ENCODE data around the gene SLC35G4. TPM values are rescaled to one million over a fixed set of nuclear protein-coding genes. Genes with fewer than 3 reads are reported as not detected.
A peak's percentile ranks its signal among the peaks of the same experiment; 100 is the strongest.
"Not testable (repeated sequence)": the region's sequence is repeated elsewhere in the genome, so short reads cannot be mapped to it uniquely, and the experiment has no call there.

Gene SLC35G4
- total RNA-seq, 2 donors from 2014 or later, result not detected

- DNase-seq; intact Hi-C loops (cut with DNase I, micrococcal nuclease); ATAC-seq: not testable (repeated sequence)
These were observed 778 bp upstream of the SLC35G4 start for GRCh38 chr18:11608618-11609017.

GRCh38 chr18:11613073-11613472 is 3.7 kb downstream of the SLC35G4 start:
- DNase-seq; intact Hi-C loops (cut with DNase I, micrococcal nuclease); ATAC-seq: not testable (repeated sequence)

DNA sequence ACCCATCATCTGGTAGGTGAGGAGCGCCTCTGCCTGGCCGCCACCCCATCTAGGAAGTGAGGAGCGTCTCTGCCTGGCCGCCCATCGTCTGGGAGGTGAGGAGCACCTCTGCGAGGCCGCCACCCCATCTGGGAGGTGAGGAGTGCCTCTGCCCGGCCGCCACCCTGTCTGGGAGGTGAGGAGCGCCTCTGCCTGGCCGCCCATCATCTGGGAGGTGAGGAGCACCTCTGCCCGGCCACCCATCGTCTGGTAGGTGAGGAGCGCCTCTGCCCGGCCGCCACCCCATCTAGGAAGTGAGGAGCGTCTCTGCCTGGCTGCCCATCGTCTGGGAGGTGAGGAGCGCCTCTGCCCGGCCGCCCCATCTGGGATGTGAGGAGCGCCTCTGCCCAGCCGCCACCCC is 4.2 kb downstream of the SLC35G4 start:
- ATAC-seq; DNase-seq; intact Hi-C loops (cut with DNase I, micrococcal nuclease): not testable (repeated sequence)

- intact Hi-C loops (cut with DNase I, micrococcal nuclease); ATAC-seq; DNase-seq: not testable (repeated sequence)
These were observed 4.6 kb downstream of the SLC35G4 start for GRCh38 chr18:11614042-11614441.

GRCh38 chr18:11614981-11615380 is 5.6 kb downstream of the SLC35G4 start:
- DNase-seq; ATAC-seq; intact Hi-C loops (cut with DNase I, micrococcal nuclease): not testable (repeated sequence)

- ATAC-seq; intact Hi-C loops (cut with DNase I, micrococcal nuclease): not testable (repeated sequence)
These were observed 37.9 kb downstream of the SLC35G4 start for GRCh38 chr18:11647310-11647709.

DNA sequence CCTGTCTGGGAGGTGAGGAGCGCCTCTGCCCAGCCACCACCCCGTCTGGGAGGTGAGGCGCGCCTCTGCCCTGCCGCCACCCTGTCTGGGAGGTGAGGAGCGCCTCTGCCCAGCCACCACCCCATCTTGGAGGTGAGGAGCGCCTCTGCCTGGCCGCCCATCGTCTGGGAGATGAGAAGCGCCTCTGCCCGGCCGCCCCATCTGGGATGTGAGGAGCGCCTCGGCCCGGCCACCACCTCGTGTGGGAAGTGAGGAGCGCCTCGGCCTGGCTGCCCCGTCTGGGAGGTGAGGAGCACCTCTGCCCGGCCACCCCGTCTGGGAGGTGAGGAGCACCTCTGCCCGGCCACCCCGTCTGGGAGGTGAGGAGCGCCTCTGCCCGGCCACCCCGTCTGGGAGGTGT is 38.4 kb downstream of the SLC35G4 start:
- intact Hi-C loops (cut with DNase I, micrococcal nuclease); DNase-seq; ATAC-seq: not testable (repeated sequence)

More at GRCh38 chr18:11647310-11647709, 37.9 kb downstream of the SLC35G4 start:
- not testable (repeated sequence) for DNase-seq

DNA sequence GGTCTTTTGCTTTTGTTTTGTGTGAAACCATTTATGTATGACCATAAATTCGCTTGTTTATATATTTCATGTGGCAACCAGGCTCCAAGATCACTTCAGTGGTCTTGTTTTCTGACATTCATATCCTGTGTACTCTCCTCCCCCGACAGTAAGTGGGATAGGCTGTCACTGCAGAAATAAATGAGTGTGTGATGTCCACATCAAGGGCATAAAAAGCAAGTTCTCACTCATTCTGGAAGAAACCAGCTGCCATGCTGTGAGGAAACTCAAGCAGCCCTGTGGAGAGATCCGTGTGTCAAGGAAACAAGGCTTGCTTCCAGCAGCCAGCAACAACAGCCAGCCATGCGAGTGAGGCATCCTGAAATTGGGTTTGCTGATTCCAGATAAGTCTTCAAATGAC is 40.4 kb downstream of the SLC35G4 start:
- ATAC-seq, result no peak
- intact Hi-C loops (cut with DNase I, micrococcal nuclease), result no loop called here
- DNase-seq, result no peak

DNA sequence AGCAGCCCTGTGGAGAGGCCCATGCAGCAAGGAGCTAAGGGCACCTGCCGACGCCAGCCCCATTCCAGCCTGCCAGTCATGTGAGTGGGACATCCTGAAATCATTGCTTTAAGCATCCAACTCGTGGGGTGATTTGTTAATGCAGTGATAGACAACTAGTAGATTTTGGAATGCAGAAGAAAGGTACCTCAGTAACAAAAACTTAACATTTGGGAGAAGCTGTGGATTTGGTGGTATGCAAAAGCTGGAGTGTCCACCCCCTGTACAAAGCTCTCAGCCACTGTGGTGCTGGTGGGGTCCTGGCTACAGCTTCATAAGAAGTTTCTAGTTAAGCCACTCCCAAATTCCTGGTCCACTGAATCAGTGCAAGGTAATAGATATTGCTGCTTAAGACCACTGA is 42.5 kb downstream of the SLC35G4 start:
- ATAC-seq (no peak), DNase-seq (no peak)
- intact Hi-C loops (cut with DNase I, micrococcal nuclease), result no loop called here

GRCh38 chr18:11653521-11653920 is 44.1 kb downstream of the SLC35G4 start:
- DNase-seq (no peak), ATAC-seq (no peak)
- intact Hi-C loops (cut with DNase I, micrococcal nuclease), result no loop called here

GRCh38 chr18:11654736-11655605 is 45.6 kb downstream of the SLC35G4 start:
- DNase-seq, result peak in 1 of 2 donors; percentile 69
- peak; percentile 67 for ATAC-seq
- intact Hi-C loops (cut with DNase I, micrococcal nuclease), result no loop called here

- intact Hi-C loops (cut with DNase I, micrococcal nuclease), result no loop called here
- DNase-seq (no peak), ATAC-seq (no peak)
These were observed 46.2 kb downstream of the SLC35G4 start for GRCh38 chr18:11655606-11655932.

- intact Hi-C loops (cut with DNase I, micrococcal nuclease), result no loop called here
- no peak for DNase-seq
- ATAC-seq, result no peak
These were observed 47.8 kb downstream of the SLC35G4 start for GRCh38 chr18:11657152-11657551.

DNA sequence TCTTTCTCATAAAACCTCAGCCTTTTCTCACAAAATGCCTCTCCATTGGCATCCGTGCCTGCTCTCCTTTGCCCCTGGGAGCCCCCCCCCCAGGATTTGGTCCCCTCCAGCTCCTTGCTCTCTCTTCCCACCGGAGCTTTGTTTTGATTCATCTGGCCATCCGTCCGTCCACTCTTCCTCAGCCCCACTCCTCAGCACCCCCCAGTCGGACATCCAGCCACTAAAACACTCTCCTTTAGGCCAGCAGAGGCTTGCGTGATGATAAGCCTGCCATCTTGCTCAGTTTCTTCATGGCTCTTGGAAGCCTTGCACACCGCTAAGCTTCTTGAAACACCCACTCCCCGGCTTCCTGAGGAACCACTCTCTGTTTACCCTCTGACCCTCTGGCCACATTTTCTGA is 48.2 kb downstream of the SLC35G4 start:
- DNase-seq (no peak), ATAC-seq (no peak)
- intact Hi-C loops (cut with DNase I, micrococcal nuclease), result no loop called here

DNA sequence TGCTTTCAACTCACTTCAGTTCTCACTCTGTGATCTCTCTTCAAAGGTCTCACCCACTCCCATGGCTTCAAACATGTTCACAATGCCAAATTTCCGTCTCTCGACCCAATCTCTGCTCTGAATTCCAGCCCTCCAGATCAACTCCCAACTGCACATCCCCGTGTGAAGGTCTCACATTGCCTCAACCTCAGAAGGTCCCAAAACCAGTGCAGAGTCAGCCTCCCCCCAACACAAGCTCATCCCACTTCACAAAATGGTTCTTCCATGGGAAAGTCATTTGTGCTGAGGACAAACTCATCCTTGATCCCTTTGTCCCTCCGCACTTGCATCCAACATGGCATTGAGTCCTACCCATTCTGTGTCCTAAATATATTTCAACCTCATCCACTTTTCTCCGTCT is 48.6 kb downstream of the SLC35G4 start:
- intact Hi-C loops (cut with DNase I, micrococcal nuclease), result no loop called here
- DNase-seq, result no peak
- no peak for ATAC-seq

DNA sequence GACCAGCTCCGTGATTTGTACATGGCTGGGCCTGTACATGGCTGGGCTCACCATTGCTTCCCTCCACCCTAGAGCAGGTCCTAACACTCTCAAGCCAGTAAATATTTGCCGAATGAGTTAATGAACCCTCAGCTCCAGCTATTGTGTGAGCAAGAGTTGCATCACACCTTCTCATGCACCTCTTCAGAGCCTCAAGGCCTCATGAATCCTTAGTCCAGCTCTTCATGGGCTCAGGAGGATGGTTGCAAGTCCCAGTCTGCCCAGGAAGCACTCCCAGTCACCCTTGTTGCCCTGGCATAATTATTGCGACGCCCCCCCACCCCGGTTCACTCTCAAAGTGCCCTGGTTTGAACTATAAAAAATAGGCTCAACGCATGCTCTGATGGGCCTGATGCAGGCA is 49.6 kb downstream of the SLC35G4 start:
- intact Hi-C loops (cut with DNase I, micrococcal nuclease), result no loop called here
- DNase-seq (no peak), ATAC-seq (no peak)

Small RNAs within 50 kb of the gene (microRNA-seq; reads per million reads assigned to microRNA genes)
- gene MIR7153, result 0 reads per million in 2 donors

Other genes with a start within 250 kb of the SLC35G4 start
- gene GNAL, start 79.7 kb downstream of the SLC35G4 start, total RNA-seq, result 1 to 10 TPM; 1.5 to 4.4 TPM
- gene CHMP1B, start 241.8 kb downstream of the SLC35G4 start, total RNA-seq, result 10 to 100 TPM; 54.5 to 95.0 TPM

Measured in left colon (tissue), 2 donors.